ENCODE results near the gene MYL7. TPM values are rescaled to one million over a fixed set of nuclear protein-coding genes. Genes with fewer than 3 reads are reported as not detected.

Gene MYL7
- total RNA-seq, 1 donor from 2014 or later: not detected

- no peak for DNase-seq (ENCODE audit: low spot score)
Observed at GRCh38 chr7:44112231-44112996, 28.7 kb downstream of the MYL7 start.

- DNase-seq (ENCODE audit: low spot score): no peak
Observed at GRCh38 chr7:44111761-44112160, 29.4 kb downstream of the MYL7 start.

GRCh38 chr7:44110719-44111635 lies 30.2 kb downstream of the MYL7 start:
- DNase-seq (ENCODE audit: low spot score): no peak

DNA sequence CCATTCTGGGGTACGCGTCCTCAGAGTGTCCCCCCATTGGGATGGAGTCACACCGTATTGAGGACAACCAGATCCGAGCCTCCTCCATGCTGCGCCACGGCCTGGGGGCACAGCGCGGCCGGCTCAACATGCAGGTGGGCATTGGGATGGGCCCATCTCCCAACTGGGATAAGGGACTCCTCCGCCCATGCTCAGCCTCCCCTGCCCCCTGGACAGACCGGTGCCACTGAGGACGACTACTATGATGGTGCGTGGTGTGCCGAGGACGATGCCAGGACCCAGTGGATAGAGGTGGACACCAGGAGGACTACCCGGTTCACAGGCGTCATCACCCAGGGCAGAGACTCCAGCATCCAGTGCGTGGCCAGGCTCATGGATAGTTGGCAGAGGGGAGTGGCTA lies 31.1 kb downstream of the MYL7 start:
- no peak for DNase-seq (ENCODE audit: low spot score)

- DNase-seq (ENCODE audit: low spot score): no peak
Observed at GRCh38 chr7:44108768-44109750, 32.1 kb downstream of the MYL7 start.

- DNase-seq (ENCODE audit: low spot score): no peak
Observed at GRCh38 chr7:44107961-44108767, 33.0 kb downstream of the MYL7 start.

GRCh38 chr7:44107116-44107960 lies 33.8 kb downstream of the MYL7 start:
- DNase-seq (ENCODE audit: low spot score): no peak

DNA sequence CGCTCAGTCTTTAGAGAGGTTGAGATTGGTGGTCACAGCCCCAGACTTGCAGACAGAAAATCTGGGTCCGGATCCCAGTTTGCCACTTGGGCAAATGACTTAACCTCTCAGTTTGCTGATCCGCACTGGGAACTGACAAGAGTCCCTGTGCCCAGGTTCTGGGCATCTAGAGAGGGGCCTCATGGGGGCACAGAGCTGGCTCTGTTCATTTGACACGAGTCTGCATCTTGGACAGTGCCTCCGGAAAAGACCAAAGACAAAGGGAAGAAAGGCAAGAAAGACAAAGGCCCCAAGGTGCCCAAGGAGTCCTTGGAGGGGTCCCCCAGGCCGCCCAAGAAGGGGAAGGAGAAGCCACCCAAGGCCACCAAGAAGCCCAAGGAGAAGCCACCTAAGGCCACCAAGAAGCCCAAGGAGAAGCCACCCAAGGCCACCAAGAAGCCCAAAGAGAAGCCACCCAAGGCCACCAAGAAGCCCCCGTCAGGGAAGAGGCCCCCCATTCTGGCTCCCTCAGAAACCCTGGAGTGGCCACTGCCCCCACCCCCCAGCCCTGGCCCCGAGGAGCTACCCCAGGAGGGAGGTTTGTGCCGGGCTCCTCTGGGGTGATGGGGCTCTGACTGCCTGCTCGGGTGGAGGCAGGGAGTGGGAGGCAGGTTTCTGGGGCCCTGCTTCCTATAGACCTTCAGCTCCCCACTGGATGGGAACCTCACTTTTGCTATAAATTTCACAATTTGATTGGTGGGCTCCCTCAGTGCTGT lies 34.6 kb downstream of the MYL7 start:
- no peak for DNase-seq (ENCODE audit: low spot score)

DNA sequence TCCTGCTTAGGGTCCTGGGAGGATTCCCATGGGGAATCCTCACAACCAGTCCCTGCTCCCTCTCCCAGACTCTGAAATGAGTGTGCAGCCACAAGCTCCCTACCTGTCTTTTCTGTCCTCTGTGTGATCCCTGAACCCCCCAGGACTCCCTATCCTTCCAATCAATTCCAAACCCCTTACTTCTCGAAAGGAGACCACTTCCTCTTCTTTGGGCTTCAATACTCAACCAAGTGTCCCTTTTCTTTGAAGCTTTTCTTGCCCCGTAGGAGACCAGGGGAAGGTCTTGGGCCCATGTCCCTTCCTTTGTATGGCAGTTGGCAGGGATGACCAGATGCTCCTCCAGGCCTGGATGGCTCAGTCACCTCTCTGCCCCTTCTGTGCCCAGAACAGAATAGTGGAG lies 35.3 kb downstream of the MYL7 start:
- DNase-seq (ENCODE audit: low spot score): no peak

DNA sequence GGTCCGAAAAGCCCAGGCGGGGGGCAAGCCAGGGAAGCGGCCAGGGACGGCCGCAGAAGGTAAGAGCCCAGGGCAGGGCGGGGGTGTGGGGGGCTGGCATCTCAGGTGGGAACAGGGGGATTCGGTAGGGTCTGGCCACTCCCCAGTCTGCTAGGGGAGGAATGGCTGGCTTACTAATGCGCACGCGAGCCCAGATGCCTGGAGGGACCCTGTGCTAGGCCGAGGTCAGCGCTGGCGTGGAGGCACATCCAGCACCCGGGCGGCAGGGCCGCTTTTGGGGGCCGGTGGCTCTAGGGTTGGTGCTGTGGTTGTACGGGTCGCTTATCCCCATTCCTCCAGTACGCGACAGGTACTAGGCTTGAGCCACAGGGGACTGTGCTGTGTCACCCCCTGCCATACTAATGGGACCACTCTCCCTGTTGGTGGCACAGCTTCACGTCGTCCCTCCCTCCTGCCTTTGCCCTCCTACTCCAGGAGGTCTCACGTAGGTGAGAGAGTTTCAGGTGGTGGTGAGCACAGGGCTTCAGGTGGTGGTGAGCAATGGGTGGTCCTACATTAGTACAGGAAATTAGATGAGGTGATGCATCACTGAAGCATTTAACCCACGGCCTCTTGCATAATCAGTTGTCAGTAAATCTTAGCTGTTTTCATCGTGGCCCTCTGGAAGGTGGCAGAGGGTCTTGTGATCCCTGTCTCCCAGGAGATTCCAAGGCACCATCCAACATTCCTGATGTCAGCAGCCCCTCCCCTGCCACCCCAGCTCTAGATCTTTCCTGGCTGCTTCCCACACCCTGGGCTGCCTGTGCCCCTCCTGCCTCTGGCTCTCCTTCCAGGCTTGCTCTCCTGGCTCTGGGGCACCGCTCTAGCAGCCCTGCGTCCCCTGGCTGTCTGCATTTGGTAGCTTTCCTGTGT lies 36.0 kb downstream of the MYL7 start:
- no peak for DNase-seq (ENCODE audit: low spot score)

GRCh38 chr7:44103923-44104859 lies 36.9 kb downstream of the MYL7 start, which contains the start of gene AEBP1:
TSS of gene AEBP1 (plus strand) at chr7:44104345. CDS start at chr7:44104666, 321 bp downstream.
- no peak for DNase-seq (ENCODE audit: low spot score)

DNA sequence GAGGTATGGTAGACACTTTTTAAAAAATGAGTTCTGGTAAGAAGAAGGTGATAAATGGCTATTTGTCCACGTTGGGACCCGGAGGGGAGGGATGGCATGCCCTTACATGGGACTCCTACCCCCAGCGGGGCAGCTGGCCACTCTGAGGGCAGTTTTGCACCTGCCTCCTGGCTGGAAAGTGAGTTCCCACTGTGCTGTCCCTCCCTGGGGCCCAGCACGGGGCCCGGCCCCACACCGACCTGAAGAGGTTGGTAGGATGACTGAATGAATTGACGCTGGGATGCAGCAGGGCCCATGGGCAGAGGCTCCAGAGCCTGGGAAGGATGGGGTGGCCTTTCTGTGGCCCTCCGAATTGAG lies 37.6 kb downstream of the MYL7 start:
- DNase-seq (ENCODE audit: low spot score): no peak

DNA sequence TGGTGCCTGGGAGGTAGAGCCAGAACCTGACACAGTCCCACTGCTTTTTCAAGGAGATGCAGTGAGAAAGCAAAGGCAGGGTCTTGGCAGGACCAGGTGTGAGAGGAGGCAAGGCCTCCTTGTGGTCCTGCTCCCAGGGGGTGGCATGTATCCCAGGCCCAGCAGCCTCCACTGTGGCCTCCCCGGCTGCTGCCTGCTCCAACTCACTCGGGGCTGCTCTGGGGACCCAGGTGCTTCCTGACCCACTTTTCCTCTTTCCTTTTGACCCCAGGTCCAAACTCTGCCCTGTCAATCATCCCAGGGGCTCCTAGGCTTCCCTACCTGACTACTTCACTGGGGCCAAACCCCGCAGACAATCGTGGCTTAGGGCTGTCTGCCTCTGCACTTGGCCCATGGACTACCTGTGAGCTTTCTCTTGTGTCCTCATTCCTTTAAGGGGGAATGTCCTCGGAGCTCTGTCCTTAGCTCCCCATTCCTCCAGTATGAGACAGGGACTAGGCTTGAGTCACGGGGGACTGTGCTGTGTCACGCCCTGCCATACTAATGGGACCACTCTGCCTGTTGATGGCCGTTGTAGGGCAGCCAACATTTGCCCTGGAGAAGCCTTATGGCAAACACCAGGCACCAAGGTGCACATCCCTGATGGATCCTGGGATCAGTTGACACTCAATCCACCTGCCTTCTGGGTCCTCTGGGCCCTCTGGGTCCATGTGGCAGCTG lies 38.1 kb downstream of the MYL7 start:
- DNase-seq (ENCODE audit: low spot score): no peak

GRCh38 chr7:44101966-44102845 lies 38.9 kb downstream of the MYL7 start:
- DNase-seq (ENCODE audit: low spot score): no peak

GRCh38 chr7:44101303-44101965 lies 39.7 kb downstream of the MYL7 start:
- DNase-seq (ENCODE audit: low spot score): no peak

All from mucosa of gallbladder (tissue), 1 donor.